Activated naive CD4-positive, alpha-beta T cell treated with anti-CD3 and anti-CD28 coated beads, Interleukin-2, amount 50 U/mL, for 24 hours (primary cell): Measurements from ENCODE around the gene COL12A1.

Source experiments
- H3K27ac Mint-ChIP-seq: one replicate; pipeline ENCODE4 v1.8.0; 2021; ENCODE audit warnings: mild to moderate bottlenecking, mixed read lengths
- H3K27me3 Mint-ChIP-seq: one replicate; pipeline ENCODE4 v1.8.0; 2021; ENCODE audit warnings: mixed read lengths
- H3K36me3 Mint-ChIP-seq: one replicate; pipeline ENCODE4 v1.8.0; 2021; ENCODE audit warnings: mixed read lengths
- H3K4me1 Mint-ChIP-seq: one replicate; pipeline ENCODE4 v1.8.0; 2021; ENCODE audit warnings: mixed read lengths
- H3K4me3 Mint-ChIP-seq: one replicate; pipeline ENCODE4 v1.8.0; 2021; ENCODE audit warnings: mild to moderate bottlenecking, mixed read lengths
- H3K9me3 Mint-ChIP-seq: one replicate; pipeline ENCODE4 v1.8.0; 2021; ENCODE audit warnings: mixed read lengths

The COL12A1 gene

GRCh38 chr6:75089151-75089897, 116.5 kb downstream of the COL12A1 start:
- no peak overlapping the region for H3K27ac Mint-ChIP-seq

GRCh38 chr6:75085931-75086635, 119.8 kb downstream of the COL12A1 start:
- Mint-ChIP-seq H3K27me3 (peaks cover 21% of the 10 kb centered on the region), H3K4me1 (no peaks in the 10 kb centered on the region), H3K36me3 (no peaks in the 10 kb centered on the region), H3K27ac (no peak overlapping the region), H3K9me3 (no peaks in the 10 kb centered on the region), H3K4me3 (no peak overlapping the region)

More at GRCh38 chr6:75089151-75089897, 116.5 kb downstream of the COL12A1 start:
- H3K4me3 Mint-ChIP-seq: no peak overlapping the region
- no peaks in the 10 kb centered on the region for H3K4me1 Mint-ChIP-seq
- no peaks in the 10 kb centered on the region for H3K9me3 Mint-ChIP-seq
- peaks cover 12% of the 10 kb centered on the region for H3K27me3 Mint-ChIP-seq
- H3K36me3 Mint-ChIP-seq: no peaks in the 10 kb centered on the region

GRCh38 chr6:75084872-75085381, 120.9 kb downstream of the COL12A1 start:
- no peaks in the 10 kb centered on the region for H3K4me1 Mint-ChIP-seq
- H3K9me3 Mint-ChIP-seq: no peaks in the 10 kb centered on the region
- no peak overlapping the region for H3K27ac Mint-ChIP-seq
- no peak overlapping the region for H3K4me3 Mint-ChIP-seq
- peaks cover 23% of the 10 kb centered on the region for H3K27me3 Mint-ChIP-seq
- no peaks in the 10 kb centered on the region for H3K36me3 Mint-ChIP-seq

- Mint-ChIP-seq H3K27ac (no peak overlapping the region), H3K4me3 (no peak overlapping the region), H3K9me3 (no peaks in the 10 kb centered on the region), H3K27me3 (peaks cover 23% of the 10 kb centered on the region), H3K4me1 (no peaks in the 10 kb centered on the region), H3K36me3 (no peaks in the 10 kb centered on the region)
Measured at GRCh38 chr6:75084018-75084417, 121.8 kb downstream of the COL12A1 start.

- peaks cover 24% of the 10 kb centered on the region for H3K27me3 Mint-ChIP-seq
- no peaks in the 10 kb centered on the region for H3K4me1 Mint-ChIP-seq
- H3K36me3 Mint-ChIP-seq: no peaks in the 10 kb centered on the region
- H3K4me3 Mint-ChIP-seq: no peak overlapping the region
- H3K9me3 Mint-ChIP-seq: no peaks in the 10 kb centered on the region
- H3K27ac Mint-ChIP-seq: no peak overlapping the region
Measured at GRCh38 chr6:75081921-75082320, 123.9 kb downstream of the COL12A1 start.

GRCh38 chr6:75081047-75081446, 124.8 kb downstream of the COL12A1 start:
- Mint-ChIP-seq H3K27me3 (peaks cover 24% of the 10 kb centered on the region), H3K4me1 (no peaks in the 10 kb centered on the region), H3K9me3 (no peaks in the 10 kb centered on the region), H3K27ac (no peak overlapping the region), H3K36me3 (no peaks in the 10 kb centered on the region), H3K4me3 (no peak overlapping the region)

GRCh38 chr6:75079589-75079988, 126.3 kb downstream of the COL12A1 start:
- no peak overlapping the region for H3K4me3 Mint-ChIP-seq
- no peaks in the 10 kb centered on the region for H3K9me3 Mint-ChIP-seq
- H3K27ac Mint-ChIP-seq: no peak overlapping the region
- H3K36me3 Mint-ChIP-seq: no peaks in the 10 kb centered on the region
- no peaks in the 10 kb centered on the region for H3K4me1 Mint-ChIP-seq
- peaks cover 15% of the 10 kb centered on the region for H3K27me3 Mint-ChIP-seq

GRCh38 chr6:75077701-75078100, 128.2 kb downstream of the COL12A1 start:
- H3K27ac Mint-ChIP-seq: no peak overlapping the region
- no peaks in the 10 kb centered on the region for H3K4me1 Mint-ChIP-seq
- H3K36me3 Mint-ChIP-seq: no peaks in the 10 kb centered on the region

GRCh38 chr6:75076009-75076408, 129.8 kb downstream of the COL12A1 start:
- no peak overlapping the region for H3K4me3 Mint-ChIP-seq
- no peaks in the 10 kb centered on the region for H3K9me3 Mint-ChIP-seq
- H3K4me1 Mint-ChIP-seq: no peaks in the 10 kb centered on the region
- H3K36me3 Mint-ChIP-seq: no peaks in the 10 kb centered on the region
- H3K27ac Mint-ChIP-seq: no peak overlapping the region
- H3K27me3 Mint-ChIP-seq: peaks cover 5% of the 10 kb centered on the region

More at GRCh38 chr6:75077701-75078100, 128.2 kb downstream of the COL12A1 start:
- H3K9me3 Mint-ChIP-seq: no peaks in the 10 kb centered on the region
- H3K4me3 Mint-ChIP-seq: no peak overlapping the region
- H3K27me3 Mint-ChIP-seq: peaks cover 6% of the 10 kb centered on the region

- H3K4me3 Mint-ChIP-seq: no peak overlapping the region
- no peaks in the 10 kb centered on the region for H3K36me3 Mint-ChIP-seq
- no peak overlapping the region for H3K27ac Mint-ChIP-seq
- peaks cover 8% of the 10 kb centered on the region for H3K9me3 Mint-ChIP-seq
- H3K27me3 Mint-ChIP-seq: peaks cover 1% of the 10 kb centered on the region
- no peaks in the 10 kb centered on the region for H3K4me1 Mint-ChIP-seq
Measured at GRCh38 chr6:75070244-75070643, 135.6 kb downstream of the COL12A1 start.

GRCh38 chr6:75065523-75065922, 140.3 kb downstream of the COL12A1 start:
- H3K9me3 Mint-ChIP-seq: peaks cover 8% of the 10 kb centered on the region
- H3K4me3 Mint-ChIP-seq: no peak overlapping the region
- H3K36me3 Mint-ChIP-seq: no peaks in the 10 kb centered on the region
- H3K27ac Mint-ChIP-seq: no peak overlapping the region
- no peaks in the 10 kb centered on the region for H3K4me1 Mint-ChIP-seq
- no peaks in the 10 kb centered on the region for H3K27me3 Mint-ChIP-seq

GRCh38 chr6:75052491-75052890, 153.4 kb downstream of the COL12A1 start:
- Mint-ChIP-seq H3K9me3 (no peaks in the 10 kb centered on the region), H3K27me3 (no peaks in the 10 kb centered on the region), H3K4me1 (no peaks in the 10 kb centered on the region), H3K4me3 (no peak overlapping the region), H3K36me3 (no peaks in the 10 kb centered on the region), H3K27ac (no peak overlapping the region)

- H3K4me3 Mint-ChIP-seq: no peak overlapping the region
Measured at GRCh38 chr6:75049308-75049707, 156.5 kb downstream of the COL12A1 start.

GRCh38 chr6:75044846-75045245, 161.0 kb downstream of the COL12A1 start:
- Mint-ChIP-seq H3K27me3 (no peaks in the 10 kb centered on the region), H3K9me3 (peaks cover 14% of the 10 kb centered on the region), H3K36me3 (no peaks in the 10 kb centered on the region), H3K4me3 (no peak overlapping the region), H3K27ac (no peak overlapping the region), H3K4me1 (no peaks in the 10 kb centered on the region)

More at GRCh38 chr6:75049308-75049707, 156.5 kb downstream of the COL12A1 start:
- Mint-ChIP-seq H3K9me3 (peaks cover 8% of the 10 kb centered on the region), H3K27ac (no peak overlapping the region), H3K4me1 (no peaks in the 10 kb centered on the region), H3K27me3 (no peaks in the 10 kb centered on the region), H3K36me3 (no peaks in the 10 kb centered on the region)

- H3K9me3 Mint-ChIP-seq: peaks cover 14% of the 10 kb centered on the region
- H3K36me3 Mint-ChIP-seq: no peaks in the 10 kb centered on the region
- no peak overlapping the region for H3K27ac Mint-ChIP-seq
- no peaks in the 10 kb centered on the region for H3K4me1 Mint-ChIP-seq
- no peaks in the 10 kb centered on the region for H3K27me3 Mint-ChIP-seq
- no peak overlapping the region for H3K4me3 Mint-ChIP-seq
Measured at GRCh38 chr6:75041381-75041780, 164.5 kb downstream of the COL12A1 start.
